HepG2 (cell line): ENCODE results near the gene LYZL1. TPM values are rescaled to one million over a fixed set of nuclear protein-coding genes. Genes with fewer than 3 reads are reported as not detected.

ENCODE experiments used
- AFF4 ChIP-seq: sonication (generic); formaldehyde crosslinking; IDR thresholded peaks from 2 replicates; pipeline ENCODE4 v1.4.0; 2020; ENCODE audit warnings: missing genetic modification reagents
- CCDC6 ChIP-seq: sonication (generic); formaldehyde crosslinking; IDR thresholded peaks from 2 replicates; pipeline ENCODE4 v1.8.1; 2022; ENCODE audit warnings: mild to moderate bottlenecking, missing genetic modification reagents, moderate library complexity
- CREB1 ChIP-seq, 2 experiments: fragments of 450-650 bp in 1 of 2; IDR thresholded peaks; 2 replicates each; pipeline ENCODE4 v1.6.1; 2016 to 2017; ENCODE audit warnings: control low read depth in 1 of 2, mild to moderate bottlenecking in 1 of 2, missing compliant biosample characterization in 1 of 2, missing genetic modification characterization in 1 of 2
- JUND ChIP-seq: sonication (generic); formaldehyde crosslinking; IDR thresholded peaks from 2 replicates; pipeline ENCODE4 v1.8.0; 2022; ENCODE audit warnings: mild to moderate bottlenecking, missing genetic modification reagents
- KLF12 ChIP-seq: sonication (generic); formaldehyde crosslinking; IDR thresholded peaks from 2 replicates; pipeline ENCODE4 v1.4.0; 2020; ENCODE audit warnings: missing genetic modification reagents, borderline replicate concordance
- MXI1 ChIP-seq: IDR thresholded peaks from 3 replicates; pipeline ENCODE4 v1.6.1; 2012; ENCODE audit warnings: low read depth, low read length, inconsistent platforms, borderline replicate concordance
- NCOA5 ChIP-seq: sonication (generic); formaldehyde crosslinking; IDR thresholded peaks from 2 replicates; pipeline ENCODE4 v1.4.0; 2020; ENCODE audit warnings: missing genetic modification reagents
- NFE2L2 ChIP-seq: fragments of 150-350 bp; IDR thresholded peaks from 2 replicates; pipeline ENCODE4 v1.6.1; 2014; ENCODE audit warnings: low read length
- NR1H2 ChIP-seq: sonication (generic); formaldehyde crosslinking; IDR thresholded peaks from 2 replicates; pipeline ENCODE4 v1.8.1; 2022; ENCODE audit warnings: low read depth, missing genetic modification reagents, borderline replicate concordance
- SOX5 ChIP-seq: IDR thresholded peaks from 2 replicates; pipeline ENCODE4 v1.6.1; 2016; ENCODE audit warnings: borderline replicate concordance
- TBX2 ChIP-seq: sonication (generic); formaldehyde crosslinking; IDR thresholded peaks from 2 replicates; pipeline ENCODE4 v1.5.0; 2020; ENCODE audit warnings: missing genetic modification reagents, mild to moderate bottlenecking, borderline replicate concordance
- WIZ ChIP-seq: sonication (generic); formaldehyde crosslinking; IDR thresholded peaks from 2 replicates; pipeline ENCODE4 v1.5.1; 2020; ENCODE audit warnings: mild to moderate bottlenecking, missing genetic modification reagents
- ZBTB14 ChIP-seq: sonication (generic); formaldehyde crosslinking; IDR thresholded peaks from 2 replicates; pipeline ENCODE4 v1.4.0; 2020; ENCODE audit warnings: missing genetic modification reagents
- ZFYVE20 ChIP-seq: sonication (generic); formaldehyde crosslinking; IDR thresholded peaks from 2 replicates; pipeline ENCODE4 v1.8.0; 2023; ENCODE audit warnings: low read depth, mild to moderate bottlenecking, moderate library complexity, missing genetic modification reagents, borderline replicate concordance
- ZNF292 ChIP-seq: sonication (generic); formaldehyde crosslinking; IDR thresholded peaks from 2 replicates; pipeline ENCODE4 v1.8.1; 2022; ENCODE audit warnings: mild to moderate bottlenecking, low read depth, missing genetic modification reagents, borderline replicate concordance
- ZNF343 ChIP-seq: sonication (generic); formaldehyde crosslinking; IDR thresholded peaks from 2 replicates; pipeline ENCODE4 v1.4.0; 2020; ENCODE audit warnings: mild to moderate bottlenecking, missing genetic modification reagents
- ZNF382 ChIP-seq: sonication (generic); formaldehyde crosslinking; IDR thresholded peaks from 2 replicates; pipeline ENCODE4 v1.5.0; 2020; ENCODE audit warnings: missing genetic modification reagents, mild to moderate bottlenecking, borderline replicate concordance
- ZZZ3 ChIP-seq: sonication (generic); formaldehyde crosslinking; IDR thresholded peaks from 2 replicates; pipeline ENCODE4 v1.4.0; 2020; ENCODE audit warnings: missing genetic modification reagents, mild to moderate bottlenecking, borderline replicate concordance
- polyA plus RNA-seq, 8 experiments: library from polyadenylated mRNA; depleted of rRNA in 3 of 8; stranded (reverse) in 7 of 8; unstranded in 1 of 8; fragments of >200 nt; fragmentation: Illumina TruSeq in 4 of 8; extraction: Trizol in 4 of 8; gene quantifications; 2 replicates each; pipeline versions ENCODE4 v1.2.1 to v1.2.3, GENCODE V29; 2011 to 2016; ENCODE audit warnings: low read depth in 4 of 8, missing spikeins in 1 of 8, mixed read lengths in 1 of 8; ENCODE audit not compliant: insufficient read depth in 1 of 8
- total RNA-seq, 5 experiments: library from RNA; depleted of rRNA; stranded (reverse); fragments of >200 nt; fragmentation: Illumina TruSeq; extraction: Trizol; gene quantifications; 2 replicates each; pipeline ENCODE4 v1.2.3, GENCODE V29; 2016; ENCODE audit warnings: low read depth in 1 of 5
- TF ChIP-seq, protein P1 (sequence below): sonication (generic); formaldehyde crosslinking; IDR thresholded peaks from 2 replicates; pipeline ENCODE4; 2020; ENCODE audit warnings: missing genetic modification reagents, mild to moderate bottlenecking, borderline replicate concordance
- TF ChIP-seq, protein P2 (sequence below): sonication (generic); formaldehyde crosslinking; IDR thresholded peaks from 2 replicates; pipeline ENCODE4 v1.8.1; 2023; ENCODE audit warnings: mild to moderate bottlenecking, inconsistent platforms, moderate library complexity, missing genetic modification reagents, borderline replicate concordance

Gene LYZL1
- total and polyA plus RNA-seq, 2 of the 13 experiments (the other 11 are each of a cell fraction or from before 2014, with no cell fraction given), result not detected

DNA sequence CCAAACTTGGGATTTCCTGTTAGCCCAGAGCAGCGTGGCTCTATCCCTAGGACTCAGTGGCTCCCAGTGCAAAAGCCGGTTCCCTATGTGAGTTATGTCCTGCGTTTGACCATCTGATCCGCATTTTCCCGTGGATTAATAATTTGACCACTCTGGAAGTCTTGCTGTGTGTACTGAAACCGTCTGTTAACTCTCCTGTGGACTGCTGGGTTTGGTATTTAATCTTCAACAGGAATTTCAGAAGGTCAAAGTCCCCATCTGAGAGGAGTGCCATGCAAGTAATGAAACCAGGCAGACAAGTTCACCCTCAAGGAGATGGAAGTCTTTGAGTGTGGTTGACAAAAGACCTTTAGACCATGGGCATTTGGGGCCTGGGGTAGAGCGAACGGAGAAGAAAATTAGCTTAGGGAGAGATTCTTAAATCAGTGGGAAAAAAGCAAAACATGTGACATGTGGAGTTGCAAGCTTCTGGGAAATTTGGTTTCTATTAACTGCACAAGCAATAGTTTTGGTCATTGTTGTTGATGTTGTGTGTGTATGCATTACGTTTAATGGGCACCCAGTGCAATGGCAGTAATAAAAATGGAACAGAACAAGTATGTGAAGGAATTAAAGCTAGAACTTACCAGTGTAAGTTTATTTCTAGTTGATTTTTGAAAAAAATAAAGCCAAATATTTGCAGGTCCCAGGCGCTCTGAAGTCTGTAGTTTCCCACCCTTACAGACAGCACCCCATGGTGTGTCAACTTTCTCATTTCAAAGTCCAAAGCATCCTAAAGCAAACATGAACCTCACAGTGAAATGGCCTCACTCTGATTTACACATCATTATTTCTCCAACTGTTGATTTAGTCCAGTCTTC lies 38.2 kb downstream of the LYZL1 start (continued):
- TF ChIP-seq AFF4 (CRISPR knock-in tag), result no peak
- TF ChIP-seq TBX2 (CRISPR knock-in tag), result peak; percentile 66
- no peak for TF ChIP-seq WIZ
- TF ChIP-seq ZNF382 (CRISPR knock-in tag), result no peak
- TF ChIP-seq ZZZ3 (CRISPR knock-in tag), result no peak
- TF ChIP-seq NFE2L2, result no peak
- TF ChIP-seq JUND (CRISPR knock-in tag), result no peak
- no peak for TF ChIP-seq ZNF292 (CRISPR knock-in tag)
- TF ChIP-seq CREB1 (IDR thresholded peaks at IDR 0.05), result no peak
- TF ChIP-seq CREB1 (CRISPR knock-in tag; IDR thresholded peaks at IDR 0.05), result peak; percentile 50
- TF ChIP-seq ZNF343 (CRISPR knock-in tag), result no peak
- TF ChIP-seq, protein P1, sequence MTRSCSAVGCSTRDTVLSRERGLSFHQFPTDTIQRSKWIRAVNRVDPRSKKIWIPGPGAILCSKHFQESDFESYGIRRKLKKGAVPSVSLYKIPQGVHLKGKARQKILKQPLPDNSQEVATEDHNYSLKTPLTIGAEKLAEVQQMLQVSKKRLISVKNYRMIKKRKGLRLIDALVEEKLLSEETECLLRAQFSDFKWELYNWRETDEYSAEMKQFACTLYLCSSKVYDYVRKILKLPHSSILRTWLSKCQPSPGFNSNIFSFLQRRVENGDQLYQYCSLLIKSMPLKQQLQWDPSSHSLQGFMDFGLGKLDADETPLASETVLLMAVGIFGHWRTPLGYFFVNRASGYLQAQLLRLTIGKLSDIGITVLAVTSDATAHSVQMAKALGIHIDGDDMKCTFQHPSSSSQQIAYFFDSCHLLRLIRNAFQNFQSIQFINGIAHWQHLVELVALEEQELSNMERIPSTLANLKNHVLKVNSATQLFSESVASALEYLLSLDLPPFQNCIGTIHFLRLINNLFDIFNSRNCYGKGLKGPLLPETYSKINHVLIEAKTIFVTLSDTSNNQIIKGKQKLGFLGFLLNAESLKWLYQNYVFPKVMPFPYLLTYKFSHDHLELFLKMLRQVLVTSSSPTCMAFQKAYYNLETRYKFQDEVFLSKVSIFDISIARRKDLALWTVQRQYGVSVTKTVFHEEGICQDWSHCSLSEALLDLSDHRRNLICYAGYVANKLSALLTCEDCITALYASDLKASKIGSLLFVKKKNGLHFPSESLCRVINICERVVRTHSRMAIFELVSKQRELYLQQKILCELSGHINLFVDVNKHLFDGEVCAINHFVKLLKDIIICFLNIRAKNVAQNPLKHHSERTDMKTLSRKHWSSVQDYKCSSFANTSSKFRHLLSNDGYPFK, result no peak
- peak; percentile 59; the same call in 1 of the 2 replicates for TF ChIP-seq SOX5 (CRISPR knock-in tag)
- no peak for TF ChIP-seq ZBTB14 (CRISPR knock-in tag)
- TF ChIP-seq NCOA5 (CRISPR knock-in tag), result no peak
- no peak for TF ChIP-seq NR1H2 (CRISPR knock-in tag)
- TF ChIP-seq, protein P2, sequence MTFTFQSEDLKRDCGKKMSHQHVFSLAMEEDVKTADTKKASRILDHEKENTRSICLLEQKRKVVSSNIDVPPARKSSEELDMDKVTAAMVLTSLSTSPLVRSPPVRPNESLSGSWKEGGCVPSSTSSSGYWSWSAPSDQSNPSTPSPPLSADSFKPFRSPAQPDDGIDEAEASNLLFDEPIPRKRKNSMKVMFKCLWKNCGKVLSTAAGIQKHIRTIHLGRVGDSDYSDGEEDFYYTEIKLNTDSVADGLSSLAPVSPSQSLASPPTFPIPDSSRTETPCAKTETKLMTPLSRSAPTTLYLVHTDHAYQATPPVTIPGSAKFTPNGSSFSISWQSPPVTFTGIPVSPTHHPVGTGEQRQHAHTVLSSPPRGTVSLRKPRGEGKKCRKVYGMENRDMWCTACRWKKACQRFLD, result no peak
- peak; percentile 51; the same call in 1 of the 3 replicates for TF ChIP-seq MXI1
- TF ChIP-seq KLF12, result no peak
- no peak for TF ChIP-seq CCDC6 (CRISPR knock-in tag)
- TF ChIP-seq ZFYVE20 (CRISPR knock-in tag), result no peak
